ENCODE measurements around the gene EGLN3. TPM values are rescaled to one million over a fixed set of nuclear protein-coding genes. Genes with fewer than 3 reads are reported as not detected.

The EGLN3 gene
- total and polyA plus RNA-seq, 3 donors from 2014 or later = 2.9 to 3.4 (median 3.0) TPM

DNA sequence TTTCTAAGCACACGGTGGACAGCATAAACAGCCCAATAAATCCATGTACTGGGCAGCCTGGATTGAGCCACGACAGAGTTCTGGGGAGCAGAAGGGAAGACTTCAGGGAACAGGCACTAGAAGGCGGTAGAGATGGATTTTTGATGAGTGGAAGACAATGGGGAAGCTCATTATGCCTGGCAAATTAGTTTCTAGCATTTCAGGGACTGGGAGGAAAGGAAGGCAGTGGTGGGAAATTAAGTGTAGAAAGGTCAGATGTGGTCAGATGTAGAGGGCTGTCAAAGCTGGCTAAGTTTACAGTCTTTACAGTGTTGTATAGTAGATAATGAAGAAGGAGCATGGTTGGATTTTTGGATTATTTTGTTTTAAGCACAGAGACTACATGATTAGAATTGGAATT is 9.2 kb downstream of the EGLN3 start:
- no peak for DNase-seq
- no peaks in the 10 kb centered on the region for H3K9me3 ChIP-seq
- no peak overlapping the region for H3K4me3 ChIP-seq
- TF ChIP-seq, protein P1, sequence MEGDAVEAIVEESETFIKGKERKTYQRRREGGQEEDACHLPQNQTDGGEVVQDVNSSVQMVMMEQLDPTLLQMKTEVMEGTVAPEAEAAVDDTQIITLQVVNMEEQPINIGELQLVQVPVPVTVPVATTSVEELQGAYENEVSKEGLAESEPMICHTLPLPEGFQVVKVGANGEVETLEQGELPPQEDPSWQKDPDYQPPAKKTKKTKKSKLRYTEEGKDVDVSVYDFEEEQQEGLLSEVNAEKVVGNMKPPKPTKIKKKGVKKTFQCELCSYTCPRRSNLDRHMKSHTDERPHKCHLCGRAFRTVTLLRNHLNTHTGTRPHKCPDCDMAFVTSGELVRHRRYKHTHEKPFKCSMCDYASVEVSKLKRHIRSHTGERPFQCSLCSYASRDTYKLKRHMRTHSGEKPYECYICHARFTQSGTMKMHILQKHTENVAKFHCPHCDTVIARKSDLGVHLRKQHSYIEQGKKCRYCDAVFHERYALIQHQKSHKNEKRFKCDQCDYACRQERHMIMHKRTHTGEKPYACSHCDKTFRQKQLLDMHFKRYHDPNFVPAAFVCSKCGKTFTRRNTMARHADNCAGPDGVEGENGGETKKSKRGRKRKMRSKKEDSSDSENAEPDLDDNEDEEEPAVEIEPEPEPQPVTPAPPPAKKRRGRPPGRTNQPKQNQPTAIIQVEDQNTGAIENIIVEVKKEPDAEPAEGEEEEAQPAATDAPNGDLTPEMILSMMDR (IDR thresholded peaks at IDR 0.05) = no peak
- no peak for TF ChIP-seq POLR2A (IDR thresholded peaks at IDR 0.05)
- H3K27me3 ChIP-seq = no peaks in the 10 kb centered on the region
- H3K4me1 ChIP-seq = peaks cover 3% of the 10 kb centered on the region
- no peak overlapping the region for H3K27ac ChIP-seq
- WGBS, 2 donors = 67 to 87% methylated on average over 3 of the region's 3 CpGs
- intact Hi-C loops (cut with DNase I; ENCODE audit: low total_unique reads) = no loop called here
- no peaks in the 10 kb centered on the region for H3K36me3 ChIP-seq (ENCODE audit: low read depth, missing control alignments)

DNA sequence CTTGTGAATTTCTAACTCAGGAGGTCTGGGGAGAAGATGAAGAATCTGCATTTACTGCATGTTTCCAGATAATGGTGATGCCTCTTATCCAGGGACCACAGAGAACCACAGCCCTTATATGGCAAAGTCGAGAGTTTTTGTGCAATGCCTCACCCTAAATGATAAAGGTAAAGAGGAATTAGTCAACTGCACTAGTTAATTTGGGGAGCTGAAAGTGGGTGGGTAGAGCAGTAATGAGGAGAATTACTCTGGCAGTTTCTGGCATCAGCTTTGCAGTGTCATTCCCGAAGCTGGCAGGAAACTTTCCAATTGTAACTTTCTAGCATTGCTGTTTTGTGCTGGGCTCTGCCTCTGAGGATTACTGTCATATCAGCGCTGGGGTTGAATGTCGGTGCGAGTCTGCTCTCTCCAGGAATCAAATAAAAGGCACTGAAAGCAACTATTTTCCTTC is 10.3 kb downstream of the EGLN3 start:
- H3K36me3 ChIP-seq (ENCODE audit: low read depth, missing control alignments) = no peaks in the 10 kb centered on the region
- intact Hi-C loops (cut with DNase I; ENCODE audit: low total_unique reads) = no loop called here
- no peaks in the 10 kb centered on the region for H3K27me3 ChIP-seq
- TF ChIP-seq, protein P1 (IDR thresholded peaks at IDR 0.05) = no peak
- TF ChIP-seq POLR2A (IDR thresholded peaks at IDR 0.05) = no peak
- 58 to 64% methylated on average over 5 of the region's 5 CpGs for WGBS, 2 donors
- H3K27ac ChIP-seq = no peak overlapping the region
- H3K4me1 ChIP-seq = peaks cover 3% of the 10 kb centered on the region
- no peak overlapping the region for H3K4me3 ChIP-seq
- peak; percentile 62 for DNase-seq
- H3K9me3 ChIP-seq = no peaks in the 10 kb centered on the region

DNA sequence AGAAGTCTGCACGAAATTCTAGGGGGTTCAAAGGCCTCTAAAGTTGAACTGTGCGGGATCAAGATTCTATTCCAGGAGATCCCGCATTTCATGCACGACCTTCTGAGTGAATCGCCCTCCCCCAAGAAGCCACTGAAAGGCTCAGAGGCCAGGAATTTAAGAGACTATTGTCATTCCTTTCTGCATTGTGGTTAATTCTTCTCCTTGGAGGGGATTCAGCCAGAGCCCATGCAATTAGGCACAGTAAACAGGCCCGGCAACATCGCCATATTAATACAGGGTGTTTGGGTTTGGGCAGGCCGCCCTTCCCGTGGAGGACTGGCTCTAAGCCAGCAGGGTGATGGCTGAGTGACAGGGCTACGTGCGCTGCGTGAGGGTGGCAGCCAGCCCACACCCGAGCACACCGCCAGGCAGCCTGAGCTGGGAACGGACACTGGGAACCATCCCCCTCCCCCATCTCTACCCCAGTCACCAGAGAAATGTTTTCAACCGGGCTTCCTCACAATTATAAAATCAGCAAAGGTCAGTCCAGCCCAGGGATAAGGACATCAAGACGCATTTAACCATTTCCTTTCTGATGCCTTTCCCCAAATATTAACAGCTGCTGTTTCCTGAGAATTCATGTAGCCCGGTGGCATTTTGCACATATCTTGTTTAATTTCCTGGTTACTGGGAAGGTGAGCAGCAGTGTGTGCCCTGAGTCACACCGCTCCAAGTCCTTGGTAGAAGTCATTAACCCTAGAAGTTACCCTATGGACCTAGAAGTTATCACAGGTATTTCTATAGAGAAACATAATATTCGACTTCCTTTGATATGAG is 12.5 kb downstream of the EGLN3 start:
- Histone ChIP-seq H3K4me1 (peaks cover 3% of the 10 kb centered on the region), H3K9me3 (no peaks in the 10 kb centered on the region), H3K27ac (no peak overlapping the region), H3K27me3 (no peaks in the 10 kb centered on the region), H3K4me3 (peak overlapping the region in 1 of 2 donors; percentile 2), H3K36me3 (ENCODE audit: low read depth, missing control alignments) (no peaks in the 10 kb centered on the region)
- peak; percentile 66 for DNase-seq
- no peak for TF ChIP-seq POLR2A (IDR thresholded peaks at IDR 0.05)
- TF ChIP-seq, protein P1 (IDR thresholded peaks at IDR 0.05) = no peak
- intact Hi-C loops (cut with DNase I; ENCODE audit: low total_unique reads) = no loop called here
- WGBS, 2 donors = 21% methylated on average over 13 to 20 of the region's 20 CpGs

DNA sequence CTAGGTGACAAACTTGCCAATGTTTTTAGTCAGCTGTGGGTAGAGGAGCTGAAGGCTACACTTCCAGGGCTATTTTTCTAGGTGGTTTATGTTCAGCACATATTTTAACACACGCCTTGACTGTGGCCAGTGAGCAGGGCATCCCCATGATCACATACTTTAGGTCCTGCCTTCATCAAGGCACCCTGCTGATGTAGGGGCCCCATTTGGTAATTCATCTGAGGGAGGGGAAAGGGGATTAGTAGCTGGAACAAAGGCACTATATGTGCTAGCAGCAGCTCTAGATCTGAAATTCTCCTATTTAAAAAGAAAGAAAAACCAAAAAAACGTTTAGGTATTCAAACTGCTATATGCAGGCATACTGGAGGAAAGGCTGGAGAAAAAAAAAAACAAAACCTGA is 14.5 kb downstream of the EGLN3 start:
- Histone ChIP-seq H3K36me3 (ENCODE audit: low read depth, missing control alignments) (no peaks in the 10 kb centered on the region), H3K4me3 (no peak overlapping the region), H3K9me3 (no peaks in the 10 kb centered on the region), H3K27ac (no peak overlapping the region), H3K4me1 (peaks cover 3% of the 10 kb centered on the region), H3K27me3 (no peaks in the 10 kb centered on the region)
- TF ChIP-seq, protein P1 (IDR thresholded peaks at IDR 0.05) = no peak
- no peak for TF ChIP-seq POLR2A (IDR thresholded peaks at IDR 0.05)
- intact Hi-C loops (cut with DNase I; ENCODE audit: low total_unique reads) = no loop called here
- DNase-seq = no peak
- 70 to 79% methylated on average over 2 of the region's 2 CpGs for WGBS, 2 donors

DNA sequence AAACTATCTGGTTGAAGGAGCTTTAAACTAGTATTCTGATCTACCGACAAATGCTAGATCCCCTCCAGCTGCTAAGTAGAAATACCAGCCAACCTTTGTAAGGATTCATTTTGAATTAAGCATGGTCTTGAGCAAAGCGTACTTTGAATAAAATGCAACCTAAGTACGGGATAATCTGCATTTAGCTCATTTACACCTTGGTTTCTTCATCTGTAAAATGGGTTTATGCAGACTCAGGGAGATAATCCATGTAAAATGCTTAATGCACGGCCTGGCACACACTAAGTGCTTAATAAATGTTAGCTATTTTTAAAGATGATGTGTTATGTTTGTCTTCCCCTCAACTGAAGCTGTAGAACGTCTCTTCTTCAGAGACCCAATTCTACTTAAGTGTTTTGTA is 15.9 kb downstream of the EGLN3 start:
- H3K4me1 ChIP-seq = peaks cover 3% of the 10 kb centered on the region
- no peak for DNase-seq
- WGBS, 2 donors = 84 to 93% methylated on average over 5 of the region's 5 CpGs
- no peak overlapping the region for H3K27ac ChIP-seq
- H3K27me3 ChIP-seq = no peaks in the 10 kb centered on the region
- no peaks in the 10 kb centered on the region for H3K36me3 ChIP-seq (ENCODE audit: low read depth, missing control alignments)
- TF ChIP-seq, protein P1 (IDR thresholded peaks at IDR 0.05) = no peak
- no peak for TF ChIP-seq POLR2A (IDR thresholded peaks at IDR 0.05)
- no peak overlapping the region for H3K4me3 ChIP-seq
- no peaks in the 10 kb centered on the region for H3K9me3 ChIP-seq
- intact Hi-C loops (cut with DNase I; ENCODE audit: low total_unique reads) = no loop called here
